Astrocyte (in vitro differentiated cells and primary cell): ENCODE results near the gene ADGRF5.

ENCODE experiments used
- CTCF ChIP-seq: IDR thresholded peaks from 2 replicates; pipeline ENCODE4 v1.5.1; 2011; ENCODE audit warnings: low read depth, mild to moderate bottlenecking, inconsistent platforms, low read length, moderate library complexity; ENCODE audit not compliant: insufficient read depth
- EZH2 ChIP-seq: IDR thresholded peaks from 2 replicates; pipeline ENCODE4 v1.6.1; 2012; ENCODE audit warnings: mild to moderate bottlenecking, low read length, inconsistent platforms; ENCODE audit not compliant: insufficient read depth

GRCh38 chr6:46845126-46845525, 76.6 kb downstream of the ADGRF5 start:
- TF ChIP-seq CTCF (no peak), EZH2 (no peak)
